ENCODE measurements around the gene CANT1.
A peak's percentile ranks its signal among the peaks of the same experiment; 100 is the strongest.

The CANT1 gene

DNA sequence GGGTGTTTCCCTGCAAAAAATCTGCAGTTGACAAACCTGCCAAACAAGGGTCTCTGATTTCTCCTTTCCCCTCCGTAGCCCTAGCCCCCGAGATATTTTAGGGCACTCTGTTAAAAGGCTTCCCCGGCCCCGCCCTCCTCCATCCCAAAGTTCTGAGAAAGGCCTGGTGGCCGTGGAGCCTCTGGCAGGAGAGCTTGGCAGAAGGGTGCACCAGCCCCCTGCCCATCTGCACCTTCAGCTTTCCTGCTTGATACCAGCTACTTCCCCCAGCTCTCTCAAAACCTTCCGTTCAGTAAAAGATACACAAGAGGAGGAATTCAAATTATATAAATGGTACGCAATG, 711 bp upstream of the CANT1 start:
- Histone ChIP-seq H2BK120ac (ENCODE audit: insufficient read depth, low read length, poor library complexity) (peak overlapping the region; percentile 95), H3K79me1 (ENCODE audit: low read length) (peaks cover 18% of the 10 kb centered on the region), H4K91ac (ENCODE audit: low read depth, low read length) (peak overlapping the region; percentile 99), H3K23ac (ENCODE audit: low read length) (no peak overlapping the region), H4K12ac (ENCODE audit: low read depth, low read length) (peak overlapping the region; percentile 79), H3K27ac (ENCODE audit: low read depth, low read length) (peak overlapping the region; percentile 41), H2AFZ (ENCODE audit: insufficient read depth, low read length, poor library complexity) (peak overlapping the region; percentile 92), H3K18ac (ENCODE audit: low read length) (peak overlapping the region; percentile 82), H2BK5ac (ENCODE audit: low read depth, low read length, poor library complexity) (peak overlapping the region; percentile 71), H3K9ac (ENCODE audit: low read length) (no peak overlapping the region), H3K36me3 (ENCODE audit: control insufficient read depth in 1 of 2, insufficient read depth in 2 of 2, low read length in 2 of 2) (peaks cover 7% of the 10 kb centered on the region in 2 experiments), H2AK5ac (ENCODE audit: low read length) (peak overlapping the region; percentile 98), H2BK12ac (ENCODE audit: low read length) (peak overlapping the region; percentile 95), H3K4me1 (ENCODE audit: control insufficient read depth in 1 of 2, insufficient read depth in 2 of 2, low read length in 2 of 2) (peaks cover 24 to 31% of the 10 kb centered on the region in 2 experiments), H3K14ac (ENCODE audit: low read length) (peak overlapping the region; percentile 78), H3K4ac (ENCODE audit: low read depth, low read length) (peak overlapping the region; percentile 53), H4K8ac (ENCODE audit: low read depth, low read length) (peak overlapping the region; percentile 96), H3K4me3 (ENCODE audit: low read depth, low read length) (peak overlapping the region; percentile 69), H3K79me2 (ENCODE audit: control insufficient read depth, insufficient read depth, low read length, poor library complexity) (peaks cover 17% of the 10 kb centered on the region), H3K4me2 (ENCODE audit: low read length) (peak overlapping the region; percentile 88), H3K27me3 (ENCODE audit: insufficient read depth, low read length) (no peaks in the 10 kb centered on the region), H3K9me3 (ENCODE audit: insufficient read depth, low read depth, low read length) (peaks cover 5% of the 10 kb centered on the region)
- no peak for DNase-seq
- no CpG with 5 or more reads among the region's 7 CpGs for WGBS (ENCODE audit: extremely low coverage, insufficient coverage, insufficient read length)

DNA sequence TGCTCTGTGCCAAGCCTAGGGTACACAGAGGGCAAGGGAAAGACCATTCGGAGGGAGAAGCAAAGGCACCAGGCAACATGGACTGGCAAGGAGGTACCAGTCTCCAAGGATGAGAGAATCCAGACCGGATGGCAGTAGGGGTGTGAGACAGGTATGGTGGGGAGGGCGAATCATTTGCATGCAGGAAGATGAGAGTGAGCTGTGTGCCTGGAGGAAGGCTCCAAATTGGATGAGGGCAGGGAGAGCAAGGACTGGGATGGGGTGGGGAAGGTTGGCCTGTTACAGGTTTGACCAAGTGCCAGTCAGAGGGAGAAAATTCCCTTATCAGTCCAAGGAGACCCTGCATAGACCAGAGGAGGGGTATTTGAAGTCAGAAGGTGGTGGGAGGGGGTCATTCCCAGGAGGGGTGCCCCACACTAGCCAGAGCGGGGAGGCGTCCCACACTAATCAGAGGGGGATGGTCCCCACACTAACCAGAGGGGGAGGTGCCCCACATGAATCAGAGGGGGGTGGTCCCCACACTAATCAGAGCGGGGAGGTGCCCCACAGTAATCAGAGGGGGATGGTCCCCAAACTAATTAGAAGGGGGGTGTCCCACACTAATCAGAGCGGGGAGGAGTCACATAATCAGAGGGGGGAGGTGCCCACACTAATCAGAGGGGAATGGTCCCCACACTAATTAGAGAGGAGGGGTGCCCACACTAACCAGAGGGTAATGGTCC, 737 bp downstream of the CANT1 start:
- peak overlapping the region; percentile 88 for H3K4me2 ChIP-seq (ENCODE audit: low read length)
- H3K9me3 ChIP-seq (ENCODE audit: insufficient read depth, low read depth, low read length), result peaks cover 5% of the 10 kb centered on the region
- H2BK12ac ChIP-seq (ENCODE audit: low read length), result peak overlapping the region; percentile 50
- peaks cover 17% of the 10 kb centered on the region for H3K79me2 ChIP-seq (ENCODE audit: control insufficient read depth, insufficient read depth, low read length, poor library complexity)
- peak overlapping the region; percentile 99 for H4K91ac ChIP-seq (ENCODE audit: low read depth, low read length)
- WGBS (ENCODE audit: extremely low coverage, insufficient coverage, insufficient read length), result no CpG with 5 or more reads among the region's 7 CpGs
- H3K23ac ChIP-seq (ENCODE audit: low read length), result no peak overlapping the region
- peaks cover 24 to 33% of the 10 kb centered on the region in 2 experiments for H3K4me1 ChIP-seq (ENCODE audit: control insufficient read depth in 1 of 2, insufficient read depth in 2 of 2, low read length in 2 of 2)
- peak overlapping the region; percentile 85 for H2AK5ac ChIP-seq (ENCODE audit: low read length)
- H3K18ac ChIP-seq (ENCODE audit: low read length), result peak overlapping the region; percentile 99
- H3K4me3 ChIP-seq (ENCODE audit: low read depth, low read length), result peak overlapping the region; percentile 95
- H2BK5ac ChIP-seq (ENCODE audit: low read depth, low read length, poor library complexity), result peak overlapping the region; percentile 93
- H3K14ac ChIP-seq (ENCODE audit: low read length), result peak overlapping the region; percentile 99
- peaks cover 18% of the 10 kb centered on the region for H3K79me1 ChIP-seq (ENCODE audit: low read length)
- H3K36me3 ChIP-seq (ENCODE audit: control insufficient read depth in 1 of 2, insufficient read depth in 2 of 2, low read length in 2 of 2), result peaks cover 7% of the 10 kb centered on the region in 2 experiments
- H3K27ac ChIP-seq (ENCODE audit: low read depth, low read length), result no peak overlapping the region
- H4K12ac ChIP-seq (ENCODE audit: low read depth, low read length), result peak overlapping the region; percentile 89
- peak overlapping the region; percentile 99 for H3K4ac ChIP-seq (ENCODE audit: low read depth, low read length)
- no peaks in the 10 kb centered on the region for H3K27me3 ChIP-seq (ENCODE audit: insufficient read depth, low read length)
- H2AFZ ChIP-seq (ENCODE audit: insufficient read depth, low read length, poor library complexity), result peak overlapping the region; percentile 79
- peak overlapping the region; percentile 86 for H3K9ac ChIP-seq (ENCODE audit: low read length)
- peak overlapping the region; percentile 92 for H2BK120ac ChIP-seq (ENCODE audit: insufficient read depth, low read length, poor library complexity)
- DNase-seq, result no peak
- H4K8ac ChIP-seq (ENCODE audit: low read depth, low read length), result peak overlapping the region; percentile 98

DNA sequence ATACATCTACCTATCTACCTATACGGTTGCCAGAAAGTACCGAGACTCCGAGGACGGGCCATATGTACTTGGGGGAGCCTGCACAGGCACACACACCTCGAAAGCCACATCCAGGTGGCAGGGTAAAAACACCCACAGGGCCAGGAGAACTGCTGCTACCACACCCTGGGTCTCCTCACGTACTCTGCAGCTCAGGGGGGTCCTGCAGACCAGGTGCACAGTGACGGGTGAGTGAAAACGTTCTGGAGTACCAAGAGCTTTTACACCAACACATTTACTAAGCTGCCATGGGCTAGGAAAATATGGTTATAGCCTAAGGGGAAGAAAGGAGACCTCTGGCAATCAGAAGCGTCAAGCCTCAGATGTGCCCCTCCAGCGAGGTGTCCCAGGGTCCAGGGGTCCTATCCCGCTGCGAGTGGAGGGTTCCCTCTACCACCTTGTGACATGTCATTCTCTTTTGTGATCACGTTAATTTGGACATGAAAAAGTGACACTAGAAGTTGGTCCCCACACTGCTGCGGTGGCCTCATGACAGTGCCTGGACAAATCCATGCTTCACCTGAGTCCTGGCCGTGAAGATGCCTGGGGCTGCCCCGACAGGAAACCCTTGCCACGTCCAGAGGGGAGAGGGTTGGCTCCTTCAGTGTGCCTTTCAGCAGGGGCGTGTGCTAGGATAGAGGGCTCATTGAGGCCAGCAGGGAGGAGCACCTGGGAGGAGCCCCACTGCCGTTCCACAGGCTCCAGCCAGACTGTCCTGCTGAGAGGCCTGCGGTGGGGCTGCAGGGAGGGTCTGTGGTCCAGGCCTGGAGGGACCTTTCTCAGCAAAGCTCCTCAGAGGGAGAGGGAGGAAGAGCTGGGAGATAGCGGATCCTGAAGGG, 1.8 kb downstream of the CANT1 start:
- Histone ChIP-seq H3K4me3 (ENCODE audit: low read depth, low read length) (no peak overlapping the region), H3K4me2 (ENCODE audit: low read length) (no peak overlapping the region), H2BK120ac (ENCODE audit: insufficient read depth, low read length, poor library complexity) (no peak overlapping the region), H2AFZ (ENCODE audit: insufficient read depth, low read length, poor library complexity) (no peak overlapping the region), H4K8ac (ENCODE audit: low read depth, low read length) (no peak overlapping the region), H3K9me3 (ENCODE audit: insufficient read depth, low read depth, low read length) (peaks cover 2% of the 10 kb centered on the region), H3K23ac (ENCODE audit: low read length) (no peak overlapping the region), H3K27ac (ENCODE audit: low read depth, low read length) (no peak overlapping the region), H3K27me3 (ENCODE audit: insufficient read depth, low read length) (no peaks in the 10 kb centered on the region), H3K79me2 (ENCODE audit: control insufficient read depth, insufficient read depth, low read length, poor library complexity) (peaks cover 17% of the 10 kb centered on the region), H3K9ac (ENCODE audit: low read length) (no peak overlapping the region), H3K79me1 (ENCODE audit: low read length) (peaks cover 18% of the 10 kb centered on the region), H3K36me3 (ENCODE audit: control insufficient read depth in 1 of 2, insufficient read depth in 2 of 2, low read length in 2 of 2) (peaks cover 8 to 11% of the 10 kb centered on the region in 2 experiments), H4K12ac (ENCODE audit: low read depth, low read length) (no peak overlapping the region), H2BK5ac (ENCODE audit: low read depth, low read length, poor library complexity) (no peak overlapping the region), H2BK12ac (ENCODE audit: low read length) (no peak overlapping the region), H4K91ac (ENCODE audit: low read depth, low read length) (no peak overlapping the region), H3K14ac (ENCODE audit: low read length) (no peak overlapping the region), H3K18ac (ENCODE audit: low read length) (peak overlapping the region; percentile 2), H3K4me1 (ENCODE audit: control insufficient read depth in 1 of 2, insufficient read depth in 2 of 2, low read length in 2 of 2) (peaks cover 24 to 33% of the 10 kb centered on the region in 2 experiments), H3K4ac (ENCODE audit: low read depth, low read length) (peak overlapping the region; percentile 8), H2AK5ac (ENCODE audit: low read length) (no peak overlapping the region)
- WGBS (ENCODE audit: extremely low coverage, insufficient coverage, insufficient read length), result no CpG with 5 or more reads among the region's 21 CpGs
- DNase-seq, result no peak

DNA sequence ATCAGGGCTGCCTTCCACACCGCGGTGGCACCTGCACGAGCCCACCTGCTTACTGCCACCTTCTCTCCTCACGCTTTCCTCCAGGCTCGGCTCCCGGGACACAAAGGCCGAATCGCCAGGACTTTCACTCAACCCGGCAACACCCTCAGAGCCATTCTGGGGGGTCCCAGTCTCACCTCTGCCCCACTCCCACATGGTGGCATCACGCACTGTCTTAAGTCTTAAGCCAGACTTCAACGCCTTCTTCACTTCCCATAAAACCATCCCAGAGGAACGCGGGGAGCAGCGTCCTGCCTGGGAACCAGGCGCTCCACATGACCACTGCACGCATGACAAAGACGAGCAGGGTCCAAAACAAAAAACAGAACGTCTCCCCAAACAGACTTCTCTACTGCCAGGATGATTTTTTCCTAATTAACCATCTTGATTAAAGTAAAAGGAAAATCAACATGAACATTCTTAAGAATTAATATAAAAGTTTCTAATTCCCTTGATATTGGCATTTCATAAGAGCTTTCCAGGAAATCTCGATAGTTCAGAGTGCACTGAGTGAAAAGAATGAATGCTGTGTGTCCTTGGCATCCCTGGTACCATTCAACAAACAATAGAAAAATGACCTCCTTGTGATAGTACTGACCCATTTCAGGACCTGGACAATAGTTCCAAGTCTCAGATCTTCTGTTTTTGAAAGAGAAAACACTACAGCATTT, 2.6 kb downstream of the CANT1 start:
- peaks cover 24 to 33% of the 10 kb centered on the region in 2 experiments for H3K4me1 ChIP-seq (ENCODE audit: control insufficient read depth in 1 of 2, insufficient read depth in 2 of 2, low read length in 2 of 2)
- no peak for DNase-seq
- no peak overlapping the region for H4K12ac ChIP-seq (ENCODE audit: low read depth, low read length)
- peaks cover 14 to 15% of the 10 kb centered on the region in 2 experiments for H3K36me3 ChIP-seq (ENCODE audit: control insufficient read depth in 1 of 2, insufficient read depth in 2 of 2, low read length in 2 of 2)
- peak overlapping the region; percentile 43 for H3K4ac ChIP-seq (ENCODE audit: low read depth, low read length)
- no peak overlapping the region for H3K14ac ChIP-seq (ENCODE audit: low read length)
- no peak overlapping the region for H4K8ac ChIP-seq (ENCODE audit: low read depth, low read length)
- no peaks in the 10 kb centered on the region for H3K9me3 ChIP-seq (ENCODE audit: insufficient read depth, low read depth, low read length)
- no peak overlapping the region for H2AK5ac ChIP-seq (ENCODE audit: low read length)
- H3K79me1 ChIP-seq (ENCODE audit: low read length), result peaks cover 16% of the 10 kb centered on the region
- no peak overlapping the region for H2BK120ac ChIP-seq (ENCODE audit: insufficient read depth, low read length, poor library complexity)
- no peak overlapping the region for H2BK12ac ChIP-seq (ENCODE audit: low read length)
- no peak overlapping the region for H3K9ac ChIP-seq (ENCODE audit: low read length)
- H3K4me3 ChIP-seq (ENCODE audit: low read depth, low read length), result no peak overlapping the region
- no peak overlapping the region for H2AFZ ChIP-seq (ENCODE audit: insufficient read depth, low read length, poor library complexity)
- H4K91ac ChIP-seq (ENCODE audit: low read depth, low read length), result no peak overlapping the region
- no peak overlapping the region for H3K23ac ChIP-seq (ENCODE audit: low read length)
- H3K18ac ChIP-seq (ENCODE audit: low read length), result no peak overlapping the region
- H3K27ac ChIP-seq (ENCODE audit: low read depth, low read length), result no peak overlapping the region
- peaks cover 17% of the 10 kb centered on the region for H3K79me2 ChIP-seq (ENCODE audit: control insufficient read depth, insufficient read depth, low read length, poor library complexity)
- WGBS (ENCODE audit: extremely low coverage, insufficient coverage, insufficient read length), result no CpG with 5 or more reads among the region's 19 CpGs
- H3K4me2 ChIP-seq (ENCODE audit: low read length), result no peak overlapping the region
- no peak overlapping the region for H2BK5ac ChIP-seq (ENCODE audit: low read depth, low read length, poor library complexity)
- H3K27me3 ChIP-seq (ENCODE audit: insufficient read depth, low read length), result no peaks in the 10 kb centered on the region
